H1 (cell line): ENCODE data around the gene MYRIP. TPM values are rescaled to one million over a fixed set of nuclear protein-coding genes. Genes with fewer than 3 reads are reported as not detected.

Source experiments
- polyA plus RNA-seq, 7 experiments: library from polyadenylated mRNA; depleted of rRNA in 3 of 7; stranded (reverse) in 5 of 7; unstranded in 2 of 7; fragments of >200 nt in 5 of 7; fragments of 200-250 nt in 2 of 7; gene quantifications; 1 replicate in 5 of 7; 2 replicates in 1 of 7; 4 replicates in 1 of 7; pipeline versions ENCODE4 v1.2.1 to v1.2.3, GENCODE V29; 2011 to 2013; ENCODE audit warnings: missing spikeins in 2 of 7, mixed read lengths in 2 of 7
- small RNA-seq: library from polyadenylated mRNA; stranded (forward); fragments of <200 nt; extraction: miRNeasy Mini kit (QIAGEN cat#:217004); gene quantifications from one replicate; pipeline ENCODE3, GENCODE V24; 2013; ENCODE audit not compliant: insufficient read depth
- total RNA-seq: library from RNA; stranded (reverse); fragmentation: NEBNext Ultra II Directional; extraction: Animal tissue kit (Norgen Biotek cat#: 25700); gene quantifications from 2 replicates; pipeline ENCODE4 v1.2.1, GENCODE V29; 2021

The MYRIP gene
- total and polyA plus RNA-seq, 2 of the 8 experiments (the other 6 are each of a cell fraction or from before 2014, with no cell fraction given): 0.54 to 4.3 TPM

Small RNAs within 50 kb of the gene (small RNA-seq; reads per million reads assigned to genes)
- gene RF00264 (not detected), gene RN7SL411P (not detected), gene RNU4-56P (not detected)
